Osteocyte (in vitro differentiated cells): ENCODE measurements around the gene DENND1A. TPM values are rescaled to one million over a fixed set of nuclear protein-coding genes. Genes with fewer than 3 reads are reported as not detected.
A peak's percentile ranks its signal among the peaks of the same experiment; 100 is the strongest.

Source experiments
- DNase-seq: peaks from one replicate; pipeline ENCODE4 v3.0.0; 2021; ENCODE audit warnings: mixed read lengths; ENCODE audit not compliant: unreplicated experiment; ENCODE audit errors: extremely low spot score
- H3K27ac Mint-ChIP-seq: one replicate; pipeline ENCODE4 v1.8.0; 2021; ENCODE audit warnings: mild to moderate bottlenecking, mixed read lengths; ENCODE audit not compliant: unreplicated experiment
- H3K27me3 Mint-ChIP-seq: one replicate; pipeline ENCODE4 v1.8.0; 2021; ENCODE audit warnings: mixed read lengths; ENCODE audit not compliant: unreplicated experiment
- H3K36me3 Mint-ChIP-seq: one replicate; pipeline ENCODE4 v1.8.0; 2021; ENCODE audit warnings: mixed read lengths; ENCODE audit not compliant: unreplicated experiment
- H3K4me1 Mint-ChIP-seq: one replicate; pipeline ENCODE4 v1.8.0; 2021; ENCODE audit warnings: mixed read lengths; ENCODE audit not compliant: unreplicated experiment
- H3K4me3 Mint-ChIP-seq: one replicate; pipeline ENCODE4 v1.8.0; 2021; ENCODE audit warnings: mild to moderate bottlenecking, moderate library complexity, mixed read lengths; ENCODE audit not compliant: unreplicated experiment
- H3K9me3 Mint-ChIP-seq: one replicate; pipeline ENCODE4 v1.8.0; 2021; ENCODE audit warnings: mixed read lengths; ENCODE audit not compliant: unreplicated experiment
- CTCF ChIP-seq: fragments of 200-600 bp; sonication (generic); IDR thresholded peaks from 2 replicates; pipeline ENCODE4 v1.5.0; 2021; ENCODE audit warnings: antibody characterized with exemption, mild to moderate bottlenecking, moderate library complexity
- total RNA-seq: library from RNA; stranded (reverse); gene quantifications from 2 replicates; pipeline ENCODE4 v1.2.1, GENCODE V29; 2021

Gene DENND1A
- total RNA-seq, 1 donor from 2014 or later = 19.8 TPM

- Mint-ChIP-seq H3K36me3 (no peaks in the 10 kb centered on the region), H3K4me1 (peaks cover 26% of the 10 kb centered on the region), H3K27ac (peak overlapping the region; percentile 47), H3K9me3 (no peaks in the 10 kb centered on the region), H3K4me3 (no peak overlapping the region), H3K27me3 (peaks cover under 1% of the 10 kb centered on the region)
- no peak for DNase-seq
- no peak for TF ChIP-seq CTCF
Observed at GRCh38 chr9:123394291-123395235, 535.4 kb downstream of the DENND1A start.

GRCh38 chr9:123392802-123393201, 537.1 kb downstream of the DENND1A start:
- Mint-ChIP-seq H3K27ac (no peak overlapping the region), H3K4me1 (peaks cover 26% of the 10 kb centered on the region)

GRCh38 chr9:123391946-123392345, 538.0 kb downstream of the DENND1A start:
- Mint-ChIP-seq H3K9me3 (no peaks in the 10 kb centered on the region), H3K36me3 (no peaks in the 10 kb centered on the region), H3K27me3 (peaks cover 2% of the 10 kb centered on the region), H3K4me3 (no peak overlapping the region), H3K4me1 (peaks cover 26% of the 10 kb centered on the region), H3K27ac (no peak overlapping the region)
- DNase-seq = no peak
- no peak for TF ChIP-seq CTCF

More at GRCh38 chr9:123392802-123393201, 537.1 kb downstream of the DENND1A start:
- DNase-seq = no peak
- no peaks in the 10 kb centered on the region for H3K9me3 Mint-ChIP-seq
- peaks cover 2% of the 10 kb centered on the region for H3K27me3 Mint-ChIP-seq
- no peak for TF ChIP-seq CTCF
- H3K4me3 Mint-ChIP-seq = no peak overlapping the region
- no peaks in the 10 kb centered on the region for H3K36me3 Mint-ChIP-seq

GRCh38 chr9:123391233-123391632, 538.7 kb downstream of the DENND1A start:
- TF ChIP-seq CTCF = no peak
- no peak overlapping the region for H3K4me3 Mint-ChIP-seq
- peaks cover 21% of the 10 kb centered on the region for H3K4me1 Mint-ChIP-seq
- H3K27me3 Mint-ChIP-seq = peaks cover 2% of the 10 kb centered on the region
- no peak overlapping the region for H3K27ac Mint-ChIP-seq
- no peak for DNase-seq
- H3K36me3 Mint-ChIP-seq = no peaks in the 10 kb centered on the region
- no peaks in the 10 kb centered on the region for H3K9me3 Mint-ChIP-seq

- Mint-ChIP-seq H3K27ac (no peak overlapping the region), H3K36me3 (no peaks in the 10 kb centered on the region), H3K4me1 (peaks cover 14% of the 10 kb centered on the region), H3K9me3 (no peaks in the 10 kb centered on the region), H3K27me3 (peaks cover 2% of the 10 kb centered on the region), H3K4me3 (no peak overlapping the region)
- no peak for TF ChIP-seq CTCF
- no peak for DNase-seq
Observed at GRCh38 chr9:123390337-123391135, 539.4 kb downstream of the DENND1A start.
